GM19463 (cell line): ENCODE results near the gene ATP8B3.

ENCODE experiments used
- ATAC-seq: cut with Tn5 transposase; IDR thresholded peaks from one replicate; pipeline ENCODE4 v1.9.1; 2021; ENCODE audit warnings: mild to moderate bottlenecking, moderate library complexity; ENCODE audit not compliant: unreplicated experiment

ATP8B3 gene

GRCh38 chr19:1748115-1748872, 63.8 kb downstream of the ATP8B3 start:
- no peak for ATAC-seq

- no peak for ATAC-seq
Measured at GRCh38 chr19:1747285-1748114, 64.6 kb downstream of the ATP8B3 start.

GRCh38 chr19:1746401-1747284, 65.4 kb downstream of the ATP8B3 start:
- ATAC-seq, result no peak

- no peak for ATAC-seq
Measured at GRCh38 chr19:1745589-1746031, 66.5 kb downstream of the ATP8B3 start.

GRCh38 chr19:1744822-1745563, 67.1 kb downstream of the ATP8B3 start:
- no peak for ATAC-seq

- ATAC-seq, result no peak
Measured at GRCh38 chr19:1744133-1744665, 67.9 kb downstream of the ATP8B3 start.

- ATAC-seq, result no peak
Measured at GRCh38 chr19:1742989-1743696, 68.9 kb downstream of the ATP8B3 start.

- no peak for ATAC-seq
Measured at GRCh38 chr19:1739960-1740629, 72.0 kb downstream of the ATP8B3 start.

- ATAC-seq, result no peak
Measured at GRCh38 chr19:1736927-1737326, 75.1 kb downstream of the ATP8B3 start.

- ATAC-seq, result no peak
Measured at GRCh38 chr19:1736280-1736679, 75.8 kb downstream of the ATP8B3 start.

GRCh38 chr19:1734321-1734966, 77.6 kb downstream of the ATP8B3 start:
- ATAC-seq, result no peak
